Activated CD8-positive, alpha-beta T cell treated with anti-CD3 and anti-CD28 coated beads for 36 hours (primary cell): ENCODE measurements around the gene CLNK. TPM values are rescaled to one million over a fixed set of nuclear protein-coding genes. Genes with fewer than 3 reads are reported as not detected.

ENCODE experiments used
- ATAC-seq: fragments of 200-7000 bp; cut with Tn5 transposase; one replicate; pipeline ENCODE4 v1.10.0; 2021; ENCODE audit warnings: mild to moderate bottlenecking, moderate library complexity
- CTCF ChIA-PET: fragments of 350-600 bp; sonication (Branson Sonifier 250); formaldehyde crosslinking; loops from one replicate; lab custom pipeline; 2021; ENCODE audit warnings: antibody characterized with exemption; lab: Charles Lee
- POLR2A ChIA-PET: fragments of 350-600 bp; sonication (Branson Sonifier 250); formaldehyde crosslinking; loops from one replicate; lab custom pipeline; 2021; ENCODE audit warnings: antibody characterized with exemption; lab: Charles Lee
- DNase-seq: peaks from one replicate; pipeline ENCODE4 v3.0.0-alpha.2; 2020
- H3K27ac Mint-ChIP-seq: one replicate; pipeline ENCODE4 v1.8.0; 2021; ENCODE audit warnings: mild to moderate bottlenecking, mixed read lengths
- H3K27me3 Mint-ChIP-seq: one replicate; pipeline ENCODE4 v1.8.0; 2021; ENCODE audit warnings: mixed read lengths
- H3K36me3 Mint-ChIP-seq: one replicate; pipeline ENCODE4 v1.8.0; 2021; ENCODE audit warnings: low read depth, mixed read lengths
- H3K4me1 Mint-ChIP-seq: one replicate; pipeline ENCODE4 v1.8.0; 2021; ENCODE audit warnings: low read depth, mixed read lengths
- H3K4me3 Mint-ChIP-seq: one replicate; pipeline ENCODE4 v1.8.0; 2021; ENCODE audit warnings: mild to moderate bottlenecking, moderate library complexity, mixed read lengths
- H3K9me3 Mint-ChIP-seq: one replicate; pipeline ENCODE4 v1.8.0; 2021; ENCODE audit warnings: mixed read lengths
- CTCF ChIP-seq: fragments of 200-600 bp; IDR thresholded peaks from one replicate; pipeline ENCODE4 v1.8.0; 2022; ENCODE audit warnings: antibody characterized with exemption, mild to moderate bottlenecking
- intact Hi-C: fragments of 100-400 bp; cut with micrococcal nuclease; formaldehyde crosslinking; loops from one replicate; pipeline ENCODE4 v1.10.0; 2022
- total RNA-seq, 2 experiments: library from RNA; stranded (reverse); gene quantifications; one replicate each; pipeline ENCODE4 v1.2.3, GENCODE V29; 2021

Gene CLNK
- total RNA-seq, 2 experiments from 2014 or later = 0.18 TPM; not detected in 1

DNA sequence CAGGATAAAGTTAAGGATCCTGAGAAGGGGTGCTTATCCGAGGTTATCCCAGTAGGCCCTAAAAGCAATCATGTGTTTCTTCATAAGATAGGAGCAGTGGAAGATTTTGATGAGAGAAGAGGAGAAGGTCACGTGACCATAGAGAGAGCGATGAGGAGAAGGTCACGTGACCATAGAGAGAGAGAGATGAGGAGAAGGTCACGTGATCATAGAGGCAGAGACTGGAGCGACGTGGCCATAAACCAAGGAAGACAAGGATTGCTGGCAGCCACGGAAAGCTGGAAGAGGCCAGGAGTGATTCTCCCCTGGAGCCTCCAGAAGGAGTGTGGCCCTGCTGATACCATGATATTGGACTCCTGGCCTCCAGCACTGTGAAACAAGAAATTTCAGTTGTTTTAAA, 188.9 kb downstream of the CLNK start:
- no peak for TF ChIP-seq CTCF
- intact Hi-C loops = no loop called here
- Mint-ChIP-seq H3K27me3 (peaks cover 3% of the 10 kb centered on the region), H3K9me3 (no peaks in the 10 kb centered on the region), H3K4me3 (no peak overlapping the region), H3K36me3 (no peaks in the 10 kb centered on the region), H3K27ac (no peak overlapping the region), H3K4me1 (no peaks in the 10 kb centered on the region)
- POLR2A ChIA-PET = no interaction called here
- ATAC-seq (no peak), DNase-seq (no peak)
- CTCF ChIA-PET = interaction anchor here (1.5 kb wide), 1 partner anchor 42 kb away, joined by 4 read pairs; no protein-coding TSS in a partner anchor

DNA sequence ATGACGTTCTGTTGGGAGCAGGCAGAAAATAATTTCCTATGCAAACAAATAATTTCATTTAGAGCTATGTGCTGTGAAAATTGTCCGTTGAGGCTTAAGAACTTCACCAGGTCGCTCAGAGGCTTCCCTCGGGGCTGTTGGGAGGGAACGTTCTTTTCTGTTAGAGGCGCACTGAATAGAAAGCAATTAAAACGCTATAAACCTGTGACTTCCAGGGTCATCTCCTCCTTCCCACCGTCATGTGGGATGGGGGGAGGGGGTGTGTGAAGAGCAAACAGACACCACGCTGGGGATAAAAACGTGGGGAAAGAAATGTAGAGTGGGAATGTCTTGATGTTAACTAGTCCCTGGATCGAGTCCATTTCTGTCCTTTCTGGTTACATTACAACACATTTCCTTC, 192.1 kb downstream of the CLNK start:
- TF ChIP-seq CTCF = no peak
- H3K4me1 Mint-ChIP-seq = no peaks in the 10 kb centered on the region
- DNase-seq = no peak
- no peak overlapping the region for H3K4me3 Mint-ChIP-seq
- ChIA-PET CTCF (no interaction called here), POLR2A (interaction anchor here (0.9 kb wide), 1 partner anchor 33 kb away, joined by 3 read pairs; no protein-coding TSS in a partner anchor)
- H3K9me3 Mint-ChIP-seq = no peaks in the 10 kb centered on the region
- peaks cover 2% of the 10 kb centered on the region for H3K27me3 Mint-ChIP-seq
- no peak for ATAC-seq
- H3K36me3 Mint-ChIP-seq = no peaks in the 10 kb centered on the region
- intact Hi-C loops = no loop called here
- no peak overlapping the region for H3K27ac Mint-ChIP-seq

DNA sequence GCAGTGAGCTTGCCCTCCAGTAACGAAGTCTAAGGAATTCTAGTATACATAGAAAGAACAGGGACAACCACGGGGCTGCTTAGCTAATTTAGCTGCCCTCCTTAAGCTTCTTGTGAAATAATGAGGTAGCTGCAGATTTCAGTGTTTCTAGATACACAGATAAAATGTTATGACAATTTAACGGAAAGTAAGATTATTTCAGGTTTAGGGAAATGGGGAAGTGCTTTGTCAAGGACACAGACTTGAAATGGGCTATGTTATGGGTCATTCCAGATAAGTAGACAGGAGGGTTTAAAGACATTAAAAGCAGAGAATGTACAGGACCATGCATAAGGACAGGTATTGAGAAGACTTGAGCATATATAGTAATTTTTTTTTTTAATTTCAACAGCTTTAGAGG, 193.2 kb downstream of the CLNK start:
- no peak for DNase-seq

GRCh38 chr4:10490996-10491395, 193.6 kb downstream of the CLNK start:
- H3K9me3 Mint-ChIP-seq = no peaks in the 10 kb centered on the region
- H3K27me3 Mint-ChIP-seq = peaks cover 2% of the 10 kb centered on the region
- no peak for ATAC-seq
- H3K4me1 Mint-ChIP-seq = no peaks in the 10 kb centered on the region
- CTCF ChIA-PET = interaction anchor here (1.0 kb wide), 1 partner anchor 47 kb away, joined by 4 read pairs; no protein-coding TSS in a partner anchor
- H3K27ac Mint-ChIP-seq = no peak overlapping the region
- no peak for DNase-seq
- H3K4me3 Mint-ChIP-seq = no peak overlapping the region
- H3K36me3 Mint-ChIP-seq = no peaks in the 10 kb centered on the region
- POLR2A ChIA-PET = no interaction called here
- intact Hi-C loops = no loop called here
- no peak for TF ChIP-seq CTCF

More for the DNA sequence above, 193.2 kb downstream of the CLNK start:
- CTCF ChIA-PET = interaction anchor here (1.0 kb wide), 1 partner anchor 47 kb away, joined by 4 read pairs; no protein-coding TSS in a partner anchor
- H3K4me3 Mint-ChIP-seq = no peak overlapping the region
- no peaks in the 10 kb centered on the region for H3K4me1 Mint-ChIP-seq
- TF ChIP-seq CTCF = no peak
- H3K27me3 Mint-ChIP-seq = peaks cover 2% of the 10 kb centered on the region
- no peak overlapping the region for H3K27ac Mint-ChIP-seq
- no peaks in the 10 kb centered on the region for H3K9me3 Mint-ChIP-seq
- POLR2A ChIA-PET = no interaction called here
- H3K36me3 Mint-ChIP-seq = no peaks in the 10 kb centered on the region
- no peak for ATAC-seq
- intact Hi-C loops = no loop called here

GRCh38 chr4:10482913-10483312, 201.7 kb downstream of the CLNK start:
- no peaks in the 10 kb centered on the region for H3K9me3 Mint-ChIP-seq
- POLR2A ChIA-PET = no interaction called here
- no peak for TF ChIP-seq CTCF
- ATAC-seq = no peak
- CTCF ChIA-PET = no interaction called here
- no peak overlapping the region for H3K4me3 Mint-ChIP-seq
- H3K4me1 Mint-ChIP-seq = no peaks in the 10 kb centered on the region
- peaks cover 4% of the 10 kb centered on the region for H3K27me3 Mint-ChIP-seq
- no peak for DNase-seq
- H3K36me3 Mint-ChIP-seq = no peaks in the 10 kb centered on the region
- H3K27ac Mint-ChIP-seq = no peak overlapping the region
- intact Hi-C loops = no loop called here
